DMS153 treated with DMSO at 0.1 percent for 48 hours (cell line): Measurements from ENCODE around the gene MSANTD2.

ENCODE experiments used
- DNase-seq: peaks from one replicate; lab custom pipeline; 2025; ENCODE audit not compliant: unreplicated experiment; lab: John Stamatoyannopoulos, UW

Gene MSANTD2

GRCh38 chr11:124754309-124754708 is 45.9 kb downstream of the MSANTD2 start:
- DNase-seq: no peak

- no peak for DNase-seq
Measured at GRCh38 chr11:124753624-124754023, 46.6 kb downstream of the MSANTD2 start.

GRCh38 chr11:124753205-124753604 is 47.0 kb downstream of the MSANTD2 start:
- DNase-seq: no peak

GRCh38 chr11:124752471-124753102 is 47.6 kb downstream of the MSANTD2 start:
- DNase-seq: no peak

- no peak for DNase-seq
Measured at GRCh38 chr11:124751741-124752470, 48.3 kb downstream of the MSANTD2 start, which contains the start of gene VSIG2. Gene VSIG2 (minus strand): TSS chr11:124752255. CDS start chr11:124752137, 118 bp downstream.

GRCh38 chr11:124751391-124751740 is 48.8 kb downstream of the MSANTD2 start:
- DNase-seq: no peak

GRCh38 chr11:124749912-124750311 is 50.3 kb downstream of the MSANTD2 start:
- DNase-seq: no peak

GRCh38 chr11:124748481-124749343 is 51.5 kb downstream of the MSANTD2 start:
- no peak for DNase-seq

GRCh38 chr11:124748100-124748418 is 52.1 kb downstream of the MSANTD2 start:
- DNase-seq: no peak

GRCh38 chr11:124747406-124748099 is 52.7 kb downstream of the MSANTD2 start:
- DNase-seq: no peak

- DNase-seq: peak; percentile 52
Measured at GRCh38 chr11:124746621-124747243, 53.5 kb downstream of the MSANTD2 start.

GRCh38 chr11:124745835-124746620 is 54.2 kb downstream of the MSANTD2 start:
- DNase-seq: no peak

- no peak for DNase-seq
Measured at GRCh38 chr11:124745270-124745834, 54.9 kb downstream of the MSANTD2 start.

- no peak for DNase-seq
Measured at GRCh38 chr11:124743050-124743449, 57.2 kb downstream of the MSANTD2 start.

GRCh38 chr11:124742555-124742954 is 57.7 kb downstream of the MSANTD2 start:
- no peak for DNase-seq

GRCh38 chr11:124740277-124740882 is 59.8 kb downstream of the MSANTD2 start:
- no peak for DNase-seq

- peak; percentile 91 for DNase-seq
Measured at GRCh38 chr11:124739479-124740276, 60.5 kb downstream of the MSANTD2 start, which contains the start of gene NRGN. Gene NRGN (plus strand): TSS chr11:124739942. CDS start chr11:124740085, 143 bp downstream.

- no peak for DNase-seq
Measured at GRCh38 chr11:124738713-124739478, 61.3 kb downstream of the MSANTD2 start.
